ENCODE measurements around the gene SLC11A2. TPM values are rescaled to one million over a fixed set of nuclear protein-coding genes. Genes with fewer than 3 reads are reported as not detected.

The SLC11A2 gene
- total and polyA plus RNA-seq, 2 of the 8 experiments (the other 6 are each of a cell fraction or from before 2014, with no cell fraction given), result 55.0 to 61.5 TPM

GRCh38 chr12:51071663-51072062 is 45.5 kb upstream of the SLC11A2 start:
- Histone ChIP-seq H3K36me3 (ENCODE audit: control insufficient read depth in 2 of 4, insufficient read depth in 4 of 4, low read length in 3 of 4) (peaks cover 12 to 53% (median 32%) of the 10 kb centered on the region in 4 experiments), H2BK20ac (ENCODE audit: low read length) (no peak overlapping the region), H3K4me2 (ENCODE audit: insufficient read depth in 1 of 2, low read depth in 2 of 2, low read length in 2 of 2) (no peak overlapping the region), H2BK12ac (ENCODE audit: low read depth, low read length) (no peak overlapping the region), H3K9me3 (ENCODE audit: insufficient read depth in 2 of 2, low read depth in 1 of 2, low read length in 1 of 2) (no peaks in the 10 kb centered on the region), H4K5ac (ENCODE audit: insufficient read length, low read depth, low read length) (no peak overlapping the region), H3K79me1 (ENCODE audit: low read depth, low read length) (peaks cover 3% of the 10 kb centered on the region; the same call in 1 of the 2 replicates), H4K91ac (replicated peaks; ENCODE audit: insufficient read length, low read length) (no peak overlapping the region), H2AFZ (ENCODE audit: low read length) (no peak overlapping the region), H3K27ac (ENCODE audit: low read depth, low read length) (no peak overlapping the region), H3K23me2 (ENCODE audit: low read depth, low read length) (no peaks in the 10 kb centered on the region), H2AK5ac (ENCODE audit: low read depth, low read length) (no peak overlapping the region), H3K56ac (replicated peaks; ENCODE audit: insufficient read length, low read depth, low read length) (no peak overlapping the region), H3K14ac (ENCODE audit: insufficient read length) (no peak overlapping the region), H3K23ac (ENCODE audit: insufficient read length) (no peak overlapping the region), H3K4me3 (ENCODE audit: extremely low read depth in 1 of 4, insufficient read depth in 2 of 4, low read depth in 3 of 4, low read length in 4 of 4) (no peak overlapping the region), H2BK120ac (replicated peaks; ENCODE audit: low read depth, low read length) (no peak overlapping the region), H3K4me1 (replicated peaks in 1 of 4; ENCODE audit: control insufficient read depth in 3 of 4, insufficient read depth in 4 of 4, low read length in 3 of 4) (no peaks in the 10 kb centered on the region), H3K79me2 (ENCODE audit: control insufficient read depth in 1 of 2, insufficient read depth in 2 of 2, low read length in 2 of 2) (peaks cover 0 to 6% of the 10 kb centered on the region in 2 experiments; a peak in 2 of 4 replicates), H3K4ac (replicated peaks; ENCODE audit: insufficient read length, low read depth, low read length) (no peak overlapping the region), H3K18ac (ENCODE audit: extremely low read depth, low read length) (no peak overlapping the region), H3K9ac (replicated peaks in 1 of 4; ENCODE audit: extremely low read depth in 1 of 4, low read depth in 3 of 4, low read length in 3 of 4) (no peak overlapping the region), H3K27me3 (replicated peaks in 1 of 4; ENCODE audit: control insufficient read depth in 3 of 4, extremely low read depth in 1 of 4, insufficient read depth in 3 of 4, low read length in 3 of 4) (no peaks in the 10 kb centered on the region), H4K20me1 (replicated peaks in 1 of 2; ENCODE audit: control insufficient read depth in 1 of 2, insufficient read depth in 2 of 2, low read length in 2 of 2) (peaks cover 2 to 8% of the 10 kb centered on the region in 2 experiments), H2BK15ac (ENCODE audit: low read length) (no peak overlapping the region), H2BK5ac (ENCODE audit: low read depth, low read length) (no peak overlapping the region), H4K8ac (ENCODE audit: extremely low read depth, insufficient read depth, low read length) (no peak overlapping the region)
- WGBS, 2 experiments (ENCODE audit: extremely low coverage in 1 of 2, insufficient coverage in 1 of 2, insufficient read length in 1 of 2, insufficient replicate concordance in 2 of 2, low coverage in 1 of 2, low lambda C conversion rate in 2 of 2, missing lambda C conversion rate in 1 of 2), result 94% methylated on average over 2 of the region's 2 CpGs; no CpG with 5 or more reads in 1 of the 2 experiments
- CTCF ChIA-PET (ENCODE audit: partially characterized antibody), result interaction anchor here (0.6 to 1.2 kb wide), 4 partner anchors 25 to 272 kb away, joined by 3 to 4 read pairs (median 3); no protein-coding TSS in a partner anchor
- no peak for DNase-seq (ENCODE audit: low read depth in 1 of 2, low spot score in 2 of 2)
- POLR2A ChIA-PET (ENCODE audit: partially characterized antibody), result interaction anchor here (1.1 to 4.2 kb wide), 4 partner anchors 8 to 167 kb away, joined by 3 to 20 read pairs (median 6); partner anchors contain the start of genes CSRNP2 and DAZAP2
- FAIRE-seq, result no peak
- TF ChIP-seq BACH1 (IDR thresholded peaks at IDR 0.05; ENCODE audit: low read length) (no peak), SUZ12 (IDR thresholded peaks at IDR 0.05; ENCODE audit: low read length) (no peak), RBBP5 (IDR thresholded peaks at IDR 0.05; ENCODE audit: borderline replicate concordance, low read depth, low read length) (no peak), NANOG (IDR thresholded peaks at IDR 0.05; ENCODE audit: insufficient read depth, low read depth, low read length, poor library complexity, severe bottlenecking) (no peak), SRF (IDR thresholded peaks at IDR 0.05; ENCODE audit: low read depth, low read length) (no peak), FOSL1 (IDR thresholded peaks at IDR 0.05; ENCODE audit: insufficient read depth, low read depth, low read length) (no peak)

Data from H1 (cell line).